Neural cell (in vitro differentiated cells): Measurements from ENCODE around the gene DCDC1. TPM values are rescaled to one million over a fixed set of nuclear protein-coding genes. Genes with fewer than 3 reads are reported as not detected.

Experiments used
- H2AFZ ChIP-seq: fragments of 200-600, 300-800 bp; sonication (generic), shearing (Covaris generic); 2 replicates; pipeline ENCODE4 v1.6.0; 2014; ENCODE audit warnings: low read depth, mild to moderate bottlenecking, antibody characterized with exemption, low read length, moderate library complexity
- H3F3A ChIP-seq: fragments of 200-600 bp; shearing (Covaris generic); 2 replicates; pipeline ENCODE4 v1.6.1; 2016; ENCODE audit warnings: mild to moderate bottlenecking, moderate library complexity, mixed read lengths, antibody characterized with exemption, low read length; ENCODE audit not compliant: insufficient read depth, poor library complexity, severe bottlenecking
- H3K27ac ChIP-seq: fragments of 200-600, 300-800 bp; sonication (generic), shearing (Covaris generic); 2 replicates; pipeline ENCODE4 v1.5.1; 2014; ENCODE audit warnings: mild to moderate bottlenecking, low read length, moderate library complexity
- H3K27me3 ChIP-seq: fragments of 300-800, 200-600 bp; sonication (generic), shearing (Covaris generic); 2 replicates; pipeline ENCODE4 v1.6.0; 2014; ENCODE audit warnings: mild to moderate bottlenecking, low read depth, low read length, moderate library complexity; ENCODE audit not compliant: insufficient read depth
- H3K36me3 ChIP-seq: fragments of 300-800, 200-600 bp; sonication (generic), shearing (Covaris generic); 2 replicates; pipeline ENCODE4 v1.5.1; 2014; ENCODE audit warnings: mild to moderate bottlenecking, antibody characterized with exemption, low read length, moderate library complexity; ENCODE audit not compliant: insufficient read depth
- H3K4me2 ChIP-seq: fragments of 300-800, 200-600 bp; sonication (generic), shearing (Covaris generic); 2 replicates; pipeline ENCODE4 v1.6.0; 2014; ENCODE audit warnings: mild to moderate bottlenecking, low read length
- H3K4me3 ChIP-seq: fragments of 300-800, 200-600 bp; sonication (generic), shearing (Covaris generic); 2 replicates; pipeline ENCODE4 v1.5.1; 2014; ENCODE audit warnings: mild to moderate bottlenecking, low read length, moderate library complexity
- H3K79me2 ChIP-seq: fragments of 200-600 bp; shearing (Covaris generic); replicated peaks from 2 replicates; pipeline ENCODE4 v1.6.0; 2014; ENCODE audit warnings: mild to moderate bottlenecking, low read length, moderate library complexity; ENCODE audit not compliant: insufficient read depth
- H3K9ac ChIP-seq: fragments of 300-800, 200-600 bp; sonication (generic), shearing (Covaris generic); 2 replicates; pipeline ENCODE4 v1.6.1; 2016; ENCODE audit warnings: mild to moderate bottlenecking, low read length, mixed read lengths
- H3K9me2 ChIP-seq: fragments of 200-600 bp; shearing (Covaris generic); 2 replicates; pipeline ENCODE4 v1.6.1; 2016; ENCODE audit warnings: mild to moderate bottlenecking, low read length, mixed read lengths; ENCODE audit not compliant: insufficient read depth
- H3K9me3 ChIP-seq: fragments of 200-600, 300-800 bp; sonication (generic), shearing (Covaris generic); 2 replicates; pipeline ENCODE4 v1.6.1; 2016; ENCODE audit warnings: mild to moderate bottlenecking, mixed run types, low read length, moderate library complexity, mixed read lengths
- H4K20me1 ChIP-seq: fragments of 200-600 bp; shearing (Covaris generic); 2 replicates; pipeline ENCODE4 v1.6.1; 2016; ENCODE audit warnings: mild to moderate bottlenecking, mixed run types; ENCODE audit not compliant: insufficient read depth
- CTCF ChIP-seq: fragments of 450-650 bp; IDR thresholded peaks from 2 replicates; pipeline ENCODE4 v1.5.1; 2014; ENCODE audit warnings: antibody characterized with exemption, mild to moderate bottlenecking, moderate library complexity; ENCODE audit not compliant: poor library complexity, severe bottlenecking
- EP300 ChIP-seq: fragments of 450-650 bp; conservative IDR thresholded peaks from 2 replicates; pipeline ENCODE4 v1.6.1; 2014; ENCODE audit warnings: antibody characterized with exemption, mild to moderate bottlenecking, moderate library complexity; ENCODE audit not compliant: poor library complexity, severe bottlenecking
- EZH2 ChIP-seq: fragments of 200-600, 300-800 bp; shearing (Covaris generic), sonication (generic); IDR thresholded peaks from 2 replicates; pipeline ENCODE4 v1.6.1; 2014; ENCODE audit warnings: antibody characterized with exemption, low read length, borderline replicate concordance, mild to moderate bottlenecking; ENCODE audit not compliant: insufficient read depth, poor library complexity, severe bottlenecking
- MXI1 ChIP-seq: fragments of 450-650 bp; conservative IDR thresholded peaks from 2 replicates; pipeline ENCODE4 v1.6.1; 2014; ENCODE audit warnings: antibody characterized with exemption, mild to moderate bottlenecking; ENCODE audit not compliant: poor library complexity, severe bottlenecking
- POLR2AphosphoS5 ChIP-seq: IDR thresholded peaks from 2 replicates; pipeline ENCODE4 v1.6.1; 2012
- RAD21 ChIP-seq: fragments of 450-650 bp; conservative IDR thresholded peaks from 2 replicates; pipeline ENCODE4 v1.6.1; 2014; ENCODE audit warnings: antibody characterized with exemption, mild to moderate bottlenecking, moderate library complexity
- REST ChIP-seq: IDR thresholded peaks from 2 replicates; pipeline ENCODE4 v1.6.1; 2012; ENCODE audit warnings: borderline replicate concordance
- SMC3 ChIP-seq: fragments of 450-650 bp; conservative IDR thresholded peaks from 2 replicates; pipeline ENCODE4 v1.6.1; 2014; ENCODE audit warnings: antibody characterized with exemption, mild to moderate bottlenecking, moderate library complexity; ENCODE audit not compliant: poor library complexity
- TAF1 ChIP-seq: IDR thresholded peaks from 2 replicates; pipeline ENCODE4 v1.6.1; 2012; ENCODE audit warnings: low read depth
- polyA plus RNA-seq: library from polyadenylated mRNA; depleted of rRNA; stranded (reverse); fragments of >200 nt; gene quantifications from 2 replicates; pipeline ENCODE4 v1.2.3, GENCODE V29; 2014

The DCDC1 gene
- polyA plus RNA-seq, 1 donor from 2014 or later, result 5.0 TPM

- no peak overlapping the region for H3K9ac ChIP-seq
- no peak overlapping the region for H3K4me2 ChIP-seq
- no peaks in the 10 kb centered on the region for H3K36me3 ChIP-seq
- H3K9me2 ChIP-seq, result no peaks in the 10 kb centered on the region
- no peaks in the 10 kb centered on the region for H3K27me3 ChIP-seq
- no peak for TF ChIP-seq MXI1
- TF ChIP-seq EP300, result no peak
- no peak for TF ChIP-seq SMC3
- no peak for TF ChIP-seq POLR2AphosphoS5
- TF ChIP-seq REST, result no peak
- H4K20me1 ChIP-seq, result no peaks in the 10 kb centered on the region
- no peaks in the 10 kb centered on the region for H3K9me3 ChIP-seq
- peaks cover 4% of the 10 kb centered on the region for H3F3A ChIP-seq
- H3K4me3 ChIP-seq, result no peak overlapping the region
- H2AFZ ChIP-seq, result no peak overlapping the region
- no peaks in the 10 kb centered on the region for H3K79me2 ChIP-seq
- H3K27ac ChIP-seq, result no peak overlapping the region
Measured at GRCh38 chr11:30860146-30860545, 509.4 kb downstream of the DCDC1 start.

GRCh38 chr11:30859669-30860068 lies 509.9 kb downstream of the DCDC1 start:
- Histone ChIP-seq H3K4me2 (no peak overlapping the region), H2AFZ (no peak overlapping the region), H3K27me3 (no peaks in the 10 kb centered on the region), H3K9me3 (no peaks in the 10 kb centered on the region), H3F3A (peaks cover 4% of the 10 kb centered on the region), H3K4me3 (no peak overlapping the region), H4K20me1 (no peaks in the 10 kb centered on the region), H3K9ac (no peak overlapping the region), H3K9me2 (no peaks in the 10 kb centered on the region), H3K36me3 (no peaks in the 10 kb centered on the region), H3K27ac (no peak overlapping the region), H3K79me2 (no peaks in the 10 kb centered on the region)
- no peak for TF ChIP-seq CTCF
- no peak for TF ChIP-seq REST
- no peak for TF ChIP-seq EP300
- TF ChIP-seq EZH2, result no peak
- TF ChIP-seq RAD21, result no peak
- TF ChIP-seq TAF1, result no peak
- no peak for TF ChIP-seq SMC3
- TF ChIP-seq MXI1, result no peak
- no peak for TF ChIP-seq POLR2AphosphoS5
